ENCODE results near the gene RBM41.

- TF ChIP-seq CSRNP3 (CRISPR knock-in tag; IDR thresholded peaks at IDR 0.05), result no peak
- TF ChIP-seq GLIS3 (CRISPR knock-in tag; IDR thresholded peaks at IDR 0.05), result no peak
- TF ChIP-seq ZNF70 (CRISPR knock-in tag; IDR thresholded peaks at IDR 0.05), result no peak
- TF ChIP-seq TCF4 (CRISPR knock-in tag; IDR thresholded peaks at IDR 0.05; ENCODE audit: borderline replicate concordance), result no peak
- no peak for TF ChIP-seq RARB (CRISPR knock-in tag; IDR thresholded peaks at IDR 0.05)
- TF ChIP-seq ESRRG (CRISPR knock-in tag; IDR thresholded peaks at IDR 0.05), result no peak
- TF ChIP-seq PATZ1 (CRISPR knock-in tag; IDR thresholded peaks at IDR 0.05; ENCODE audit: borderline replicate concordance), result no peak
- TF ChIP-seq TSHZ2 (CRISPR knock-in tag; IDR thresholded peaks at IDR 0.05), result no peak
- no peak for TF ChIP-seq ARNTL (CRISPR knock-in tag; IDR thresholded peaks at IDR 0.05; ENCODE audit: borderline replicate concordance, low read depth)
- no peak for TF ChIP-seq SNAI2 (CRISPR knock-in tag; IDR thresholded peaks at IDR 0.05)
- no peak for TF ChIP-seq ZFP30 (CRISPR knock-in tag; IDR thresholded peaks at IDR 0.05)
Measured at GRCh38 chrX:107102980-107103379, 15.6 kb downstream of the RBM41 start.
